Hepatocyte (in vitro differentiated cells): Measurements from ENCODE around the gene KRTAP10-7. TPM values are rescaled to one million over a fixed set of nuclear protein-coding genes. Genes with fewer than 3 reads are reported as not detected.

Experiments
- DNase-seq: peaks from one replicate; pipeline ENCODE4 v3.0.0-alpha.2; 2016; ENCODE audit warnings: low spot score
- H2AFZ ChIP-seq: fragments of 200-600 bp; sonication (generic); 2 replicates; pipeline ENCODE4 v1.6.0; 2016; ENCODE audit warnings: antibody characterized with exemption, mild to moderate bottlenecking
- H3K27ac ChIP-seq: fragments of 200-600 bp; sonication (generic); 2 replicates; pipeline ENCODE4 v1.5.1; 2016; ENCODE audit warnings: mild to moderate bottlenecking
- H3K27me3 ChIP-seq: fragments of 200-600 bp; sonication (generic); 2 replicates; pipeline ENCODE4 v1.6.1; 2016
- H3K36me3 ChIP-seq: fragments of 200-600 bp; sonication (generic); replicated peaks from 2 replicates; pipeline ENCODE4 v1.5.1; 2016; ENCODE audit warnings: low read depth; ENCODE audit not compliant: insufficient read depth
- H3K4me1 ChIP-seq: fragments of 200-600 bp; sonication (generic); 2 replicates; pipeline ENCODE4 v1.5.1; 2016; ENCODE audit warnings: mild to moderate bottlenecking, moderate library complexity; ENCODE audit not compliant: insufficient read depth
- H3K4me2 ChIP-seq: fragments of 200-600 bp; sonication (generic); 2 replicates; pipeline ENCODE4 v1.6.0; 2016
- H3K4me3 ChIP-seq: fragments of 200-600 bp; sonication (generic); 2 replicates; pipeline ENCODE4 v1.5.1; 2016; ENCODE audit warnings: mild to moderate bottlenecking
- H3K79me2 ChIP-seq: fragments of 200-600 bp; sonication (generic); 2 replicates; pipeline ENCODE4 v1.6.0; 2017; ENCODE audit warnings: mild to moderate bottlenecking
- H3K9me2 ChIP-seq: fragments of 200-600 bp; sonication (generic); replicated peaks from 2 replicates; pipeline ENCODE4 v1.6.0; 2017; ENCODE audit warnings: mild to moderate bottlenecking; ENCODE audit not compliant: insufficient read depth
- H3K9me3 ChIP-seq: fragments of 200-600 bp; sonication (generic); 2 replicates; pipeline ENCODE4 v1.5.1; 2016; ENCODE audit warnings: low read depth, mild to moderate bottlenecking
- H4K20me1 ChIP-seq: fragments of 200-600 bp; sonication (generic); 2 replicates; pipeline ENCODE4 v1.6.0; 2016; ENCODE audit warnings: mild to moderate bottlenecking; ENCODE audit not compliant: insufficient read depth, poor library complexity, severe bottlenecking
- CTCF ChIP-seq: fragments of 200-600 bp; sonication (generic); IDR thresholded peaks from 2 replicates; pipeline ENCODE4 v1.5.1; 2016; ENCODE audit warnings: antibody characterized with exemption, mild to moderate bottlenecking; ENCODE audit not compliant: poor library complexity
- EZH2 ChIP-seq: fragments of 200-600 bp; sonication (generic); IDR thresholded peaks from 2 replicates; pipeline ENCODE4 v1.6.1; 2016; ENCODE audit warnings: antibody characterized with exemption, mild to moderate bottlenecking, borderline replicate concordance
- EZH2phosphoT487 ChIP-seq: fragments of 200-600 bp; sonication (generic); IDR thresholded peaks from one replicate; pipeline ENCODE4 v1.6.1; 2018; ENCODE audit warnings: antibody characterized with exemption, mild to moderate bottlenecking, low read depth, moderate library complexity; ENCODE audit not compliant: unreplicated experiment, severe bottlenecking
- WGBS: methylation state at CpG from one replicate; pipeline ENCODE4 v1.1.6; 2016; ENCODE audit warnings: low lambda C conversion rate; ENCODE audit errors: missing lambda C conversion rate; 5-methylcytosine and 5-hydroxymethylcytosine counted together
- polyA plus RNA-seq: library from polyadenylated mRNA; unstranded; fragments of >200 nt; fragmentation: Nextera tagmentation; extraction: Ambion mirVana; gene quantifications from 2 replicates; pipeline ENCODE4 v1.2.1, GENCODE V29; 2016
- total RNA-seq: library from RNA; depleted of rRNA; stranded (reverse); fragments of >200 nt; gene quantifications from 2 replicates; pipeline ENCODE4 v1.2.3, GENCODE V29; 2014

The KRTAP10-7 gene
- total and polyA plus RNA-seq, 2 experiments from 2014 or later: not detected

- H3K79me2 ChIP-seq: no peaks in the 10 kb centered on the region
- TF ChIP-seq CTCF (no peak), EZH2 (no peak), EZH2phosphoT487 (no peak)
- H3K9me2 ChIP-seq: no peaks in the 10 kb centered on the region
- H2AFZ ChIP-seq: no peak overlapping the region
- no peaks in the 10 kb centered on the region for H3K4me1 ChIP-seq
- no peak overlapping the region for H3K4me3 ChIP-seq
- H3K9me3 ChIP-seq: no peaks in the 10 kb centered on the region
- H3K36me3 ChIP-seq: no peaks in the 10 kb centered on the region
- WGBS: 94% methylated on average over 12 of the region's 12 CpGs
- DNase-seq: no peak
- no peaks in the 10 kb centered on the region for H4K20me1 ChIP-seq
- no peak overlapping the region for H3K4me2 ChIP-seq
- no peak overlapping the region for H3K27ac ChIP-seq
- H3K27me3 ChIP-seq: no peaks in the 10 kb centered on the region
Measured at GRCh38 chr21:44650973-44651675, 50.7 kb downstream of the KRTAP10-7 start.

Other genes starting within 250 kb of the KRTAP10-7 start
- 0.24 and 0.50 TPM in 2 replicates for gene TRPM2, start 247.0 kb upstream of the KRTAP10-7 start, total RNA-seq
- 0.25 TPM in 1 of 2 replicates, not detected in the other for gene TRPM2, start 247.0 kb upstream of the KRTAP10-7 start, polyA plus RNA-seq
- 7.3 and 7.8 TPM in 2 replicates for gene LRRC3, start 145.1 kb upstream of the KRTAP10-7 start, total RNA-seq
- 5.6 and 7.2 TPM in 2 replicates for gene LRRC3, start 145.1 kb upstream of the KRTAP10-7 start, polyA plus RNA-seq
- gene KRTAP10-1, start 60.4 kb upstream of the KRTAP10-7 start, total RNA-seq: not detected in 2 replicates
- not detected in 2 replicates for gene KRTAP10-1, start 60.4 kb upstream of the KRTAP10-7 start, polyA plus RNA-seq
- gene KRTAP10-2, start 49.1 kb upstream of the KRTAP10-7 start, total RNA-seq: not detected in 2 replicates
- gene KRTAP10-2, start 49.1 kb upstream of the KRTAP10-7 start, polyA plus RNA-seq: not detected in 2 replicates
- not detected in 2 replicates for gene KRTAP10-3, start 41.8 kb upstream of the KRTAP10-7 start, total RNA-seq
- not detected in 2 replicates for gene KRTAP10-3, start 41.8 kb upstream of the KRTAP10-7 start, polyA plus RNA-seq
- gene KRTAP10-4, start 26.9 kb upstream of the KRTAP10-7 start, total RNA-seq: not detected in 2 replicates
- not detected in 2 replicates for gene KRTAP10-4, start 26.9 kb upstream of the KRTAP10-7 start, polyA plus RNA-seq
- gene KRTAP10-5, start 20.0 kb upstream of the KRTAP10-7 start, total RNA-seq: not detected in 2 replicates
- not detected in 2 replicates for gene KRTAP10-5, start 20.0 kb upstream of the KRTAP10-7 start, polyA plus RNA-seq
- not detected in 2 replicates for gene KRTAP10-6, start 8.1 kb upstream of the KRTAP10-7 start, total RNA-seq
- not detected in 2 replicates for gene KRTAP10-6, start 8.1 kb upstream of the KRTAP10-7 start, polyA plus RNA-seq
- not detected in 2 replicates for gene KRTAP10-8, start 11.5 kb downstream of the KRTAP10-7 start, total RNA-seq
- not detected in 2 replicates for gene KRTAP10-8, start 11.5 kb downstream of the KRTAP10-7 start, polyA plus RNA-seq
- not detected in 2 replicates for gene KRTAP10-9, start 26.5 kb downstream of the KRTAP10-7 start, total RNA-seq
- not detected in 2 replicates for gene KRTAP10-9, start 26.5 kb downstream of the KRTAP10-7 start, polyA plus RNA-seq
- not detected in 2 replicates for gene KRTAP10-10, start 36.8 kb downstream of the KRTAP10-7 start, total RNA-seq
- gene KRTAP10-10, start 36.8 kb downstream of the KRTAP10-7 start, polyA plus RNA-seq: not detected in 2 replicates
- gene KRTAP10-11, start 45.8 kb downstream of the KRTAP10-7 start, total RNA-seq: not detected in 2 replicates
- not detected in 2 replicates for gene KRTAP10-11, start 45.8 kb downstream of the KRTAP10-7 start, polyA plus RNA-seq
- gene KRTAP12-4, start 54.1 kb downstream of the KRTAP10-7 start, total RNA-seq: not detected in 2 replicates
- gene KRTAP12-4, start 54.1 kb downstream of the KRTAP10-7 start, polyA plus RNA-seq: not detected in 2 replicates
- not detected in 2 replicates for gene KRTAP12-3, start 57.3 kb downstream of the KRTAP10-7 start, total RNA-seq
- not detected in 2 replicates for gene KRTAP12-3, start 57.3 kb downstream of the KRTAP10-7 start, polyA plus RNA-seq
- gene KRTAP12-2, start 66.3 kb downstream of the KRTAP10-7 start, total RNA-seq: not detected in 2 replicates
- not detected in 2 replicates for gene KRTAP12-2, start 66.3 kb downstream of the KRTAP10-7 start, polyA plus RNA-seq
- gene KRTAP12-1, start 81.6 kb downstream of the KRTAP10-7 start, total RNA-seq: not detected in 2 replicates
- gene KRTAP12-1, start 81.6 kb downstream of the KRTAP10-7 start, polyA plus RNA-seq: not detected in 2 replicates
- not detected in 2 replicates for gene KRTAP10-12, start 96.6 kb downstream of the KRTAP10-7 start, total RNA-seq
- gene KRTAP10-12, start 96.6 kb downstream of the KRTAP10-7 start, polyA plus RNA-seq: not detected in 2 replicates
- gene TSPEAR, start 111.0 kb downstream of the KRTAP10-7 start, total RNA-seq: 0.16 TPM in 1 of 2 replicates, not detected in the other
- gene TSPEAR, start 111.0 kb downstream of the KRTAP10-7 start, polyA plus RNA-seq: 0.35 and 0.66 TPM in 2 replicates
- gene UBE2G2, start 201.2 kb downstream of the KRTAP10-7 start, total RNA-seq: 45.8 and 61.6 TPM in 2 replicates
- 50.4 and 55.2 TPM in 2 replicates for gene UBE2G2, start 201.2 kb downstream of the KRTAP10-7 start, polyA plus RNA-seq
- gene SUMO3, start 217.5 kb downstream of the KRTAP10-7 start, total RNA-seq: 68.5 and 77.2 TPM in 2 replicates
- 97.0 and 107 TPM in 2 replicates for gene SUMO3, start 217.5 kb downstream of the KRTAP10-7 start, polyA plus RNA-seq